ENCODE measurements around the gene THSD4.

THSD4 gene

DNA sequence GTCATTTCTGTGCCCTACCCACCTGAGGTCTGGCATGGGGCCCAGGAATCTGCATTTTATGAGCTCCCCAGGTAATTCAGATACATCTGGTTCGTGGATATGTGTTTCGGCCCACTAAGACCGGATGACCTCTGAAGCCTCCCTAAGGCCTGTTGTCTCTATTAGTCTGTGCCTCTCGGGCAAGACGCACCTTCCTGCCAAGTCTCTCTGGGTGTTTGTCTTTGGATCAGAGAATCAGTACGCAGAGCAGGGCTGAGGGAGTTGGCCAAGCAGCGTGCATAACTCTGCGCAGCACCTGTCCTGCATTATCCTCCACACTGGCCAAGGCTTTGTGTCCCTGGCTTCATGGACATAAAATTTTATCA lies 181.0 kb downstream of the THSD4 start:
- Histone ChIP-seq H3K9me2 (replicated peaks; ENCODE audit: low read depth, low read length) (no peaks in the 10 kb centered on the region), H3K36me3 (ENCODE audit: insufficient read depth, low read length) (no peaks in the 10 kb centered on the region), H2AFZ (ENCODE audit: low read length) (no peak overlapping the region), H3K79me2 (ENCODE audit: insufficient read depth, low read length) (no peaks in the 10 kb centered on the region), H4K20me1 (ENCODE audit: insufficient read depth, low read length, poor library complexity, severe bottlenecking) (no peaks in the 10 kb centered on the region), H3K9me3 (ENCODE audit: insufficient read depth, low read depth, low read length) (no peaks in the 10 kb centered on the region), H3K4me1 (ENCODE audit: insufficient read depth, low read length, poor library complexity, severe bottlenecking) (peaks cover 10% of the 10 kb centered on the region), H3F3A (ENCODE audit: low read depth) (no peaks in the 10 kb centered on the region), H3K27me3 (ENCODE audit: insufficient read depth, low read length, poor library complexity, severe bottlenecking) (no peaks in the 10 kb centered on the region), H3K4me3 (ENCODE audit: low read length, poor library complexity, severe bottlenecking) (no peak overlapping the region), H3K4me2 (ENCODE audit: low read depth, low read length, poor library complexity, severe bottlenecking) (no peak overlapping the region), H3K9ac (ENCODE audit: low read depth, low read length, poor library complexity, severe bottlenecking) (no peak overlapping the region)
- TF ChIP-seq, protein P1, sequence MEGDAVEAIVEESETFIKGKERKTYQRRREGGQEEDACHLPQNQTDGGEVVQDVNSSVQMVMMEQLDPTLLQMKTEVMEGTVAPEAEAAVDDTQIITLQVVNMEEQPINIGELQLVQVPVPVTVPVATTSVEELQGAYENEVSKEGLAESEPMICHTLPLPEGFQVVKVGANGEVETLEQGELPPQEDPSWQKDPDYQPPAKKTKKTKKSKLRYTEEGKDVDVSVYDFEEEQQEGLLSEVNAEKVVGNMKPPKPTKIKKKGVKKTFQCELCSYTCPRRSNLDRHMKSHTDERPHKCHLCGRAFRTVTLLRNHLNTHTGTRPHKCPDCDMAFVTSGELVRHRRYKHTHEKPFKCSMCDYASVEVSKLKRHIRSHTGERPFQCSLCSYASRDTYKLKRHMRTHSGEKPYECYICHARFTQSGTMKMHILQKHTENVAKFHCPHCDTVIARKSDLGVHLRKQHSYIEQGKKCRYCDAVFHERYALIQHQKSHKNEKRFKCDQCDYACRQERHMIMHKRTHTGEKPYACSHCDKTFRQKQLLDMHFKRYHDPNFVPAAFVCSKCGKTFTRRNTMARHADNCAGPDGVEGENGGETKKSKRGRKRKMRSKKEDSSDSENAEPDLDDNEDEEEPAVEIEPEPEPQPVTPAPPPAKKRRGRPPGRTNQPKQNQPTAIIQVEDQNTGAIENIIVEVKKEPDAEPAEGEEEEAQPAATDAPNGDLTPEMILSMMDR (conservative IDR thresholded peaks at IDR 0.05; ENCODE audit: low read length) = no peak
- TF ChIP-seq EZH2phosphoT487 (IDR thresholded peaks at IDR 0.05; ENCODE audit: borderline replicate concordance) = no peak

DNA sequence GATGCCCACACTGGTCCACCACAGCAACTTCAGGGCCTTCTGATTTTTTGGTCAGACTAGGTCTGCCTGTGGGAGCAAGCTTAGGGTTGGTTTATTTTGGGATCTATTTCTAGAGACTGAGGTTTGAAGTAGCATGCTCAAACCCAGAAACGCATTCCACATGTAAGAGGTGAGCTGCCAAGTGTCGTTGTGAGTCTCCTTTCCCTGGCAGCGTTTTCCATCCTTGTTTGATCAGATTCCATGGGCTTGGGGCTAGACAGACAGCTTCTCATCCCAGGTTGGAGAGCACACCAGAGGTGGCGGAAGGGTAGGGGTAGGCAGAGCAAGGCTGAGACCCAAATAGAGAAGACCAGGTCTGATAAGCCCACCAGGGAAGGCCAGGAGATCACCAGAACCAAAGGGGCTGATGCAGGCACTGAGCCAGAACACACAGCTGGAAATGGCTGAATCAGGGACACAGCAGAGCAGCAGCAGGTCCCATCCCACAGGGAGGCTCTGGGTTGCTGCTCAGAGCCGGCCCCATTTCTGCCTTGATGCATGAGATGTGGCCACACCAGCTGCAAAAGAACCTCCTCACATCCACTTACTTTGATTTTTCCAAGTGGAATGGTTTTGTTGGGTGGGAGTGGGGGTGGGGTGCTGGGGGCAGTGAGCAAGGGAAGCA lies 186.8 kb downstream of the THSD4 start:
- no peak overlapping the region for H3K4me3 ChIP-seq (ENCODE audit: low read length, poor library complexity, severe bottlenecking)
- no peak for TF ChIP-seq EZH2phosphoT487 (IDR thresholded peaks at IDR 0.05; ENCODE audit: borderline replicate concordance)
- TF ChIP-seq, protein P1 (conservative IDR thresholded peaks at IDR 0.05; ENCODE audit: low read length) = no peak
- no peaks in the 10 kb centered on the region for H3K27me3 ChIP-seq (ENCODE audit: insufficient read depth, low read length, poor library complexity, severe bottlenecking)
- H2AFZ ChIP-seq (ENCODE audit: low read length) = no peak overlapping the region
- H3K4me1 ChIP-seq (ENCODE audit: insufficient read depth, low read length, poor library complexity, severe bottlenecking) = no peaks in the 10 kb centered on the region
- H3K79me2 ChIP-seq (ENCODE audit: insufficient read depth, low read length) = no peaks in the 10 kb centered on the region
- H4K20me1 ChIP-seq (ENCODE audit: insufficient read depth, low read length, poor library complexity, severe bottlenecking) = no peaks in the 10 kb centered on the region
- H3F3A ChIP-seq (ENCODE audit: low read depth) = no peaks in the 10 kb centered on the region
- H3K36me3 ChIP-seq (ENCODE audit: insufficient read depth, low read length) = no peaks in the 10 kb centered on the region
- no peaks in the 10 kb centered on the region for H3K9me2 ChIP-seq (replicated peaks; ENCODE audit: low read depth, low read length)
- H3K9ac ChIP-seq (ENCODE audit: low read depth, low read length, poor library complexity, severe bottlenecking) = no peak overlapping the region
- H3K9me3 ChIP-seq (ENCODE audit: insufficient read depth, low read depth, low read length) = no peaks in the 10 kb centered on the region
- H3K4me2 ChIP-seq (ENCODE audit: low read depth, low read length, poor library complexity, severe bottlenecking) = no peak overlapping the region

DNA sequence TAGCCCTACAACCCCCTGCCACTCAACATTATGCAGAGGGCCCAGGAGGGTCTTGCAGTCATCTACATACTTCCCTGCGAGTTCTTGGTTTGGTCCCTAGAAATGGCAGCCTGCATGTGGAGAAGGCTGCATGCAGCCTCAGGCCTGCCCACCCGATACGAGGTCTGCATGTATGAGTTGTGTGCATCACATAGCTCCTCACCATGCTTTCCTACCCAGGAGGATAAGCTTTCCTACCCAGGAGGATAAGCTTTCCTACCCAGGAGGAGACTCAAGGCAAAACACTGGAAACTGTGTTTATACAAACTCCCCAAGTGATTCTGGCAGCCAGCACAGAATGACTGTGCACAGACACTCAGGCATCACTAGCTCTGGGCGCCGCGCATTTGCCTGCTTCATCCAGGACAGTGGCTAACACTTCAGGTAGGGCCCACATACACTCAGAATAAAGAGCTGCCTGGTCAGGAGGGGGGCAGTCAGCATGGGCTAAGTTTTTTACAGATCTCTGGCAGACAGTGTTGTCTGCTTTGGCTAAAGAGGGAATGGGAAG lies 187.7 kb downstream of the THSD4 start:
- H3K79me2 ChIP-seq (ENCODE audit: insufficient read depth, low read length) = no peaks in the 10 kb centered on the region
- H3K9me3 ChIP-seq (ENCODE audit: insufficient read depth, low read depth, low read length) = no peaks in the 10 kb centered on the region
- H2AFZ ChIP-seq (ENCODE audit: low read length) = no peak overlapping the region
- no peaks in the 10 kb centered on the region for H3F3A ChIP-seq (ENCODE audit: low read depth)
- no peak overlapping the region for H3K4me2 ChIP-seq (ENCODE audit: low read depth, low read length, poor library complexity, severe bottlenecking)
- no peaks in the 10 kb centered on the region for H4K20me1 ChIP-seq (ENCODE audit: insufficient read depth, low read length, poor library complexity, severe bottlenecking)
- no peaks in the 10 kb centered on the region for H3K9me2 ChIP-seq (replicated peaks; ENCODE audit: low read depth, low read length)
- no peaks in the 10 kb centered on the region for H3K27me3 ChIP-seq (ENCODE audit: insufficient read depth, low read length, poor library complexity, severe bottlenecking)
- no peak for TF ChIP-seq EZH2phosphoT487 (IDR thresholded peaks at IDR 0.05; ENCODE audit: borderline replicate concordance)
- TF ChIP-seq, protein P1 (conservative IDR thresholded peaks at IDR 0.05; ENCODE audit: low read length) = no peak
- no peaks in the 10 kb centered on the region for H3K4me1 ChIP-seq (ENCODE audit: insufficient read depth, low read length, poor library complexity, severe bottlenecking)
- H3K9ac ChIP-seq (ENCODE audit: low read depth, low read length, poor library complexity, severe bottlenecking) = no peak overlapping the region
- no peaks in the 10 kb centered on the region for H3K36me3 ChIP-seq (ENCODE audit: insufficient read depth, low read length)
- H3K4me3 ChIP-seq (ENCODE audit: low read length, poor library complexity, severe bottlenecking) = no peak overlapping the region

Measured in Loucy (cell line).